CD14-positive monocyte (primary cell): Measurements from ENCODE around the gene CCL20. TPM values are rescaled to one million over a fixed set of nuclear protein-coding genes. Genes with fewer than 3 reads are reported as not detected.

Experiments used
- DNase-seq, 3 donors: peaks; one replicate each; pipeline ENCODE4 v3.0.0-alpha.2; 2011 to 2022
- H2AFZ ChIP-seq: 2 replicates; pipeline ENCODE4 v1.6.0; 2012; ENCODE audit warnings: mild to moderate bottlenecking, low read depth, low read length, inconsistent platforms; ENCODE audit not compliant: insufficient read depth, poor library complexity, severe bottlenecking
- H3K27ac ChIP-seq, 2 donors: 1 replicate in 1 of 2; 2 replicates in 1 of 2; pipeline ENCODE4 v1.5.1; 2012 to 2013; ENCODE audit warnings: low read length in 2 of 2, control low read depth in 1 of 2, inconsistent platforms in 1 of 2, low read depth in 1 of 2, mild to moderate bottlenecking in 1 of 2
- H3K27me3 ChIP-seq, 2 donors: one replicate each; pipeline versions ENCODE4 v1.6.0 to v1.6.1; 2011 to 2013; ENCODE audit warnings: low read length in 2 of 2; ENCODE audit not compliant: control insufficient read depth in 2 of 2, insufficient read depth in 2 of 2
- H3K36me3 ChIP-seq, 2 donors: replicated peaks in 1 of 2; 1 replicate in 1 of 2; 2 replicates in 1 of 2; pipeline versions ENCODE4 v1.5.1 to v1.6.1; 2012 to 2013; ENCODE audit warnings: low read length in 2 of 2, control low read depth in 1 of 2, inconsistent platforms in 1 of 2, mild to moderate bottlenecking in 1 of 2; ENCODE audit not compliant: insufficient read depth in 2 of 2, control insufficient read depth in 1 of 2
- H3K4me1 ChIP-seq, 2 donors: 1 replicate in 1 of 2; 2 replicates in 1 of 2; pipeline versions ENCODE4 v1.5.1 to v1.6.1; 2012 to 2013; ENCODE audit warnings: low read length in 2 of 2, control low read depth in 1 of 2, inconsistent platforms in 1 of 2, mild to moderate bottlenecking in 1 of 2, moderate library complexity in 1 of 2; ENCODE audit not compliant: insufficient read depth in 2 of 2, control insufficient read depth in 1 of 2
- H3K4me2 ChIP-seq: replicated peaks from 2 replicates; pipeline ENCODE3; 2012; ENCODE audit warnings: low read length, moderate library complexity, mild to moderate bottlenecking; ENCODE audit not compliant: poor library complexity, severe bottlenecking; ENCODE audit errors: extremely low read depth
- H3K4me3 ChIP-seq, 3 experiments: fragments of 200-600 bp in 1 of 3; sonication (generic) in 1 of 3; replicated peaks in 1 of 3; 1 replicate in 2 of 3; 2 replicates in 1 of 3; pipeline ENCODE4 v1.5.1; 2011 to 2013; ENCODE audit warnings: low read length in 3 of 3, mild to moderate bottlenecking in 3 of 3, control low read depth in 2 of 3, low read depth in 2 of 3, inconsistent platforms in 1 of 3, moderate library complexity in 1 of 3
- H3K79me2 ChIP-seq: 2 replicates; pipeline ENCODE4 v1.6.0; 2012; ENCODE audit warnings: mild to moderate bottlenecking, control low read depth, inconsistent platforms, low read length, moderate library complexity; ENCODE audit not compliant: insufficient read depth
- H3K9ac ChIP-seq: 2 replicates; pipeline ENCODE4 v1.6.0; 2017; ENCODE audit warnings: low read length, mild to moderate bottlenecking; ENCODE audit not compliant: insufficient read depth, poor library complexity, severe bottlenecking
- H3K9me3 ChIP-seq, 2 donors: replicated peaks in 1 of 2; 1 replicate in 1 of 2; 2 replicates in 1 of 2; pipeline versions ENCODE4 v1.5.1 to v1.6.1; 2012 to 2013; ENCODE audit warnings: low read length in 2 of 2, control low read depth in 1 of 2; ENCODE audit not compliant: control insufficient read depth in 1 of 2, insufficient read depth in 1 of 2
- H4K20me1 ChIP-seq: 2 replicates; pipeline ENCODE4 v1.6.0; 2012; ENCODE audit warnings: mild to moderate bottlenecking, low read length, control low read depth, moderate library complexity; ENCODE audit not compliant: insufficient read depth
- H3K27ac Mint-ChIP-seq, 7 donors: one replicate each; pipeline ENCODE4 v1.8.0; 2020; ENCODE audit warnings: mild to moderate bottlenecking in 7 of 7, mixed read lengths in 7 of 7, moderate library complexity in 6 of 7, inconsistent platforms in 2 of 7
- H3K27me3 Mint-ChIP-seq, 3 donors: one replicate each; pipeline ENCODE4 v1.8.0; 2021 to 2022; ENCODE audit warnings: low read depth in 3 of 3, mild to moderate bottlenecking in 3 of 3, mixed read lengths in 3 of 3, moderate library complexity in 3 of 3, inconsistent platforms in 1 of 3
- H3K36me3 Mint-ChIP-seq, 2 donors: one replicate each; pipeline ENCODE4 v1.8.0; 2020; ENCODE audit warnings: mixed read lengths in 2 of 2, inconsistent platforms in 1 of 2, mild to moderate bottlenecking in 1 of 2
- H3K4me1 Mint-ChIP-seq: one replicate; pipeline ENCODE4 v1.8.0; 2020; ENCODE audit warnings: mild to moderate bottlenecking, mixed read lengths
- H3K4me3 Mint-ChIP-seq, 2 donors: one replicate each; pipeline ENCODE4 v1.8.0; 2020; ENCODE audit warnings: mild to moderate bottlenecking in 2 of 2, mixed read lengths in 2 of 2, moderate library complexity in 1 of 2
- H3K9me3 Mint-ChIP-seq, 7 donors: one replicate each; pipeline ENCODE4 v1.8.0; 2020 to 2022; ENCODE audit warnings: mixed read lengths in 7 of 7, mild to moderate bottlenecking in 6 of 7, moderate library complexity in 6 of 7, inconsistent platforms in 2 of 7
- CTCF ChIP-seq: fragments of 200-600 bp; IDR thresholded peaks from one replicate; pipeline ENCODE4 v1.8.0; 2022; ENCODE audit warnings: antibody characterized with exemption, mild to moderate bottlenecking
- WGBS: methylation state at CpG from one replicate; pipeline ENCODE4 v1.1.5; 2013; ENCODE audit warnings: missing lambda C conversion rate; ENCODE audit not compliant: insufficient coverage; 5-methylcytosine and 5-hydroxymethylcytosine counted together
- intact Hi-C, 2 donors: fragments of 100-400 bp; cut with micrococcal nuclease; formaldehyde crosslinking; loops; one replicate each; pipeline versions ENCODE4 v1.15.0 to v1.15.1; 2023
- polyA plus RNA-seq, 3 donors: library from polyadenylated mRNA; depleted of rRNA in 1 of 3; unstranded in 2 of 3; stranded (reverse) in 1 of 3; fragments of 300-500 nt in 2 of 3; fragments of >200 nt in 1 of 3; fragmentation: Illumina TruSeq in 2 of 3; gene quantifications; 1 replicate in 2 of 3; 2 replicates in 1 of 3; pipeline ENCODE4 v1.2.3, GENCODE V29; 2012 to 2021

Gene CCL20
- polyA plus RNA-seq, 3 donors: 0.47 to 6.2 TPM; not detected in 1

- no peaks in the 10 kb centered on the region for H3K4me1 Mint-ChIP-seq
- Histone ChIP-seq H3K4me3 (no peak overlapping the region), H2AFZ (no peak overlapping the region), H3K4me1 (no peaks in the 10 kb centered on the region), H3K9ac (no peak overlapping the region), H3K9me3 (no peaks in the 10 kb centered on the region), H4K20me1 (no peaks in the 10 kb centered on the region), H3K27me3 (peaks cover 0 to 2% of the 10 kb centered on the region in 2 donors), H3K27ac (no peak overlapping the region), H3K79me2 (no peaks in the 10 kb centered on the region), H3K36me3 (no peaks in the 10 kb centered on the region), H3K4me2 (no peak overlapping the region)
- H3K36me3 Mint-ChIP-seq: no peaks in the 10 kb centered on the region
- intact Hi-C loops: no loop called here
- DNase-seq: no peak
- H3K27me3 Mint-ChIP-seq: peaks cover 8 to 11% (median 9%) of the 10 kb centered on the region in 3 donors
- peak overlapping the region in 1 of 2 donors; percentile 33 for H3K4me3 Mint-ChIP-seq
- H3K27ac Mint-ChIP-seq: no peak overlapping the region
- WGBS: no CpG with 5 or more reads among the region's 1 CpG
- no peak for TF ChIP-seq CTCF
- peaks cover 0 to 2% (median 0%) of the 10 kb centered on the region in 7 donors for H3K9me3 Mint-ChIP-seq
These were observed 33.2 kb downstream of the CCL20 start for GRCh38 chr2:227846831-227847230.

GRCh38 chr2:227848146-227848545 is 34.5 kb downstream of the CCL20 start:
- peaks cover 0 to 2% (median 0%) of the 10 kb centered on the region in 7 donors for H3K9me3 Mint-ChIP-seq
- H2AFZ ChIP-seq: no peak overlapping the region
- no peak for TF ChIP-seq CTCF
- no peaks in the 10 kb centered on the region for H3K79me2 ChIP-seq
- H3K36me3 ChIP-seq: no peaks in the 10 kb centered on the region
- H3K36me3 Mint-ChIP-seq: no peaks in the 10 kb centered on the region
- DNase-seq: no peak
- no CpG with 5 or more reads among the region's 3 CpGs for WGBS
- peak overlapping the region in 1 of 2 donors; percentile 47 for H3K4me3 Mint-ChIP-seq
- peaks cover 2 to 7% of the 10 kb centered on the region in 2 donors for H3K27me3 ChIP-seq
- H3K27ac ChIP-seq: no peak overlapping the region
- no peaks in the 10 kb centered on the region for H3K4me1 ChIP-seq
- no peaks in the 10 kb centered on the region for H3K4me1 Mint-ChIP-seq
- intact Hi-C loops: no loop called here
- H4K20me1 ChIP-seq: no peaks in the 10 kb centered on the region
- peaks cover 9 to 16% (median 12%) of the 10 kb centered on the region in 3 donors for H3K27me3 Mint-ChIP-seq
- H3K9me3 ChIP-seq: no peaks in the 10 kb centered on the region
- H3K4me2 ChIP-seq: no peak overlapping the region
- H3K27ac Mint-ChIP-seq: no peak overlapping the region
- no peak overlapping the region for H3K4me3 ChIP-seq
- no peak overlapping the region for H3K9ac ChIP-seq
